ENCODE data around the gene HSPA12A.

The HSPA12A gene

GRCh38 chr10:116673866-116674265, 68.5 kb downstream of the HSPA12A start:
- Mint-ChIP-seq H3K27me3 (ENCODE audit: low read depth, poor library complexity) (peaks cover 45% of the 10 kb centered on the region), H3K4me3 (no peak overlapping the region), H3K4me1 (peaks cover 20% of the 10 kb centered on the region), H3K9me3 (no peaks in the 10 kb centered on the region), H3K36me3 (ENCODE audit: low read depth) (no peaks in the 10 kb centered on the region), H3K27ac (no peak overlapping the region)
- TF ChIP-seq, protein P1, sequence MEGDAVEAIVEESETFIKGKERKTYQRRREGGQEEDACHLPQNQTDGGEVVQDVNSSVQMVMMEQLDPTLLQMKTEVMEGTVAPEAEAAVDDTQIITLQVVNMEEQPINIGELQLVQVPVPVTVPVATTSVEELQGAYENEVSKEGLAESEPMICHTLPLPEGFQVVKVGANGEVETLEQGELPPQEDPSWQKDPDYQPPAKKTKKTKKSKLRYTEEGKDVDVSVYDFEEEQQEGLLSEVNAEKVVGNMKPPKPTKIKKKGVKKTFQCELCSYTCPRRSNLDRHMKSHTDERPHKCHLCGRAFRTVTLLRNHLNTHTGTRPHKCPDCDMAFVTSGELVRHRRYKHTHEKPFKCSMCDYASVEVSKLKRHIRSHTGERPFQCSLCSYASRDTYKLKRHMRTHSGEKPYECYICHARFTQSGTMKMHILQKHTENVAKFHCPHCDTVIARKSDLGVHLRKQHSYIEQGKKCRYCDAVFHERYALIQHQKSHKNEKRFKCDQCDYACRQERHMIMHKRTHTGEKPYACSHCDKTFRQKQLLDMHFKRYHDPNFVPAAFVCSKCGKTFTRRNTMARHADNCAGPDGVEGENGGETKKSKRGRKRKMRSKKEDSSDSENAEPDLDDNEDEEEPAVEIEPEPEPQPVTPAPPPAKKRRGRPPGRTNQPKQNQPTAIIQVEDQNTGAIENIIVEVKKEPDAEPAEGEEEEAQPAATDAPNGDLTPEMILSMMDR (IDR thresholded peaks at IDR 0.05) = no peak
- DNase-seq = no peak

DNA sequence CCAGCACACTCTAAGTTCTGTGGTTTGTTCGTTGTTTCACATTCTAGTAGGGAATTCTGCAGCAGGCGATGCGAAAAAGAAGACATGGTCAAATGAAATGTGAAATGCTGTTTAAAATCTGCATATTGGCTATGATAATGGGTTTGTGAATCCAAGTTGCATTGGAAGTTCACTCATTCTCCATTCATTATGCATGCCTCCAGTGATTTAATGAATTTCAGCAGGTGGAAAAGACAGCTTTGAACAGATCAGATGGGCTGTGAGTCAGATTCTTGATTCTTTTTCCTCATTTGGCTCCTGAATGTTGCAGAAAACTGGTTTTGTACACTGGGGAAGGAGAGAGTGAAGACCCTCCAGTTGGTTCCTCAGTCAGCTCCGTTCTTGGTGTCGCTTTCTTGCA, 69.5 kb downstream of the HSPA12A start:
- no peak for DNase-seq
- no peak overlapping the region for H3K27ac Mint-ChIP-seq
- H3K4me1 Mint-ChIP-seq = peaks cover 22% of the 10 kb centered on the region
- H3K4me3 Mint-ChIP-seq = no peak overlapping the region
- H3K27me3 Mint-ChIP-seq (ENCODE audit: low read depth, poor library complexity) = peaks cover 53% of the 10 kb centered on the region
- no peaks in the 10 kb centered on the region for H3K36me3 Mint-ChIP-seq (ENCODE audit: low read depth)
- no peaks in the 10 kb centered on the region for H3K9me3 Mint-ChIP-seq
- TF ChIP-seq, protein P1 (IDR thresholded peaks at IDR 0.05) = no peak

DNA sequence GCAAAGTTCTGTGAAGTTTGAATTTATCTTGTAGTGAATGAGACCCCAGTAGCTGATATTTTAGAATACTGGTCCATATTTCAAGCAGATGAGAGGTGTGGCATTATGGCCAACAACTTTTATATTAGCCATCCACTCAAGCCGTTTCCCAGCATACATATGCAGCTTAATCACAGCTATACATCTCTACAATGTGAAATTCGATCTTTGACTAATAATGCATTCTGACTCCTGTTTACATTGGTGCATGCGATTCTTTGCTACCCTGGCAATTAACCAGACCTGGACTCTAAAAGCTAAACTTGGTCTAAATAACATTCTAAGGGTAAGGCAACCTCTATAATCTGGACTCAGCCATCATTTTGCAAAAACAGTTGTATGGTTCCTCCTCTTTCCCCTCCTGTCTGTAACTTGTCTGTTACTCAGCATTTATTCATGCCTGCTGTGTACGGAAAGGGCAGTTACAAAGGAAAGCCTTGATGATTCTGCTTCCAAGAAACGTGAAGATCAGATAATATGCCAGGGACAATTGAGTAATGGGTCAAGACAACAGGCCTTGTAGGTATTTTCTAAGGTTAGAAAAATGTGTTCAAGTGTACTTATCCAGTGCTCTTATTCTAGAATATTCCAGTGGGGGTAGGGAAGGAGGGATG, 71.0 kb downstream of the HSPA12A start:
- DNase-seq = no peak
- H3K36me3 Mint-ChIP-seq (ENCODE audit: low read depth) = peaks cover 9% of the 10 kb centered on the region
- peak overlapping the region; percentile 38 for H3K4me3 Mint-ChIP-seq
- TF ChIP-seq, protein P1 (IDR thresholded peaks at IDR 0.05) = no peak
- peaks cover 48% of the 10 kb centered on the region for H3K27me3 Mint-ChIP-seq (ENCODE audit: low read depth, poor library complexity)
- H3K9me3 Mint-ChIP-seq = no peaks in the 10 kb centered on the region
- H3K4me1 Mint-ChIP-seq = peaks cover 22% of the 10 kb centered on the region
- H3K27ac Mint-ChIP-seq = no peak overlapping the region

DNA sequence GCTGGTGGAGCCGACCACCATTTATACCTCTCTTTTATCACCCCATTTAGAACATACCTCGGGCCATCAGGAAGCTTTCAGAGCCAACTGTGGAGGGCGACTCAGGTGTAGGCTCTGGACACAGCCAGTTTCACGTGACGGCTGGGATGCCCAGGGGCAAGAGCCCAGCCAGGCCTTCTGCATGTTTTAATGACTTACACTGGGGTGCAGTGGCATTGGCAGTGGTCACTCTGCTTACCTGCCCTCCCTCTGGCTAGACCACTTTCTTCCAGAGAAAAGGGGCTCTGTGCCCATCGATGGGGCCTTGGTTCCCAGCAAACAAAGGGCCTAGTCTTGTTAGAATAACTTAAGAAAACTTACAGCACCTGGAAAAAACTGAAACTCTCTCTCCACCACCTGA, 71.7 kb downstream of the HSPA12A start:
- H3K4me1 Mint-ChIP-seq = peaks cover 22% of the 10 kb centered on the region
- H3K27ac Mint-ChIP-seq = no peak overlapping the region
- no peak for DNase-seq
- TF ChIP-seq, protein P1 (IDR thresholded peaks at IDR 0.05) = no peak
- peaks cover 46% of the 10 kb centered on the region for H3K27me3 Mint-ChIP-seq (ENCODE audit: low read depth, poor library complexity)
- H3K4me3 Mint-ChIP-seq = peak overlapping the region; percentile 79
- H3K9me3 Mint-ChIP-seq = no peaks in the 10 kb centered on the region
- H3K36me3 Mint-ChIP-seq (ENCODE audit: low read depth) = peaks cover 9% of the 10 kb centered on the region

DNA sequence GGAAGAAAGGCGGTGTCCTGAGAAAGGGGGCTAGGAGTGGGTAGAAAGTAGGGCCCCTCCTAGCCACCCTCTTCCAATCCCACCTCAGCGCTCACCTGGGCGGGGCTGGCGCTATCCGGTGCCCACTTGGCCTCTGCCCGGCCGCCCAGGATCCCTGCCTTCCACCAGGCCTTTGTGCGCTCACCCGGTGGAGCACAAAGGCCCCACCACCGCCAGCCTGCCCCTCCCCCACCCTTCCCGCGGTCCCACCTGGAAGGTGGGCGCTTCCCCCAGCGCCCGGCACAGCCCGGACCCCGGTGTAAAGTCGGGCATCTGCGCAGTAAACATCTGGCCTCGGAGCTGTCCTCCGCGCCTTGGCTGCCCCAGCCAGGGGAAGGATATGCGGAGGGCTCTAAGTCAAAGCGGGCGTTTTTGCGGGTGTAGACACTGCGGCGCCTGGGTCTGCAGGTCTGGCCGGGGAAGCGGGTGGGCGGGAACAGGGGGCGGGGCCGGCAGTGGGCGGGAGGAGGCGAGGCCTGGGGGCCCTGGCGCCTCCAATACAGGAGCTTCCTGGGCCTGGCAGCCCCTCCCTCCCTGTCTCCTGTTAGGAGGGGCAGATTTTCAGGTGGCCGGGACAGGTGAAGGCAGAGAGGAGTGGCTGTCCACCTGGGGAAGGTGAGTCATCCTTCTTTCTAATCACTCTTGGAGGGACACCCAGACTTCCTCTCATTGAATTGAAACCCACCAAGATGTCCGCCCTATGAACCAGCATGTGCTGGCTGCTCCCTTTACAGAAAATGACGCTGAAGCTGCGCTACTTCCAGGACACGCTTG, 72.3 kb downstream of the HSPA12A start:
- H3K4me3 Mint-ChIP-seq = peak overlapping the region; percentile 79
- H3K27ac Mint-ChIP-seq = no peak overlapping the region
- DNase-seq = peak; percentile 68
- no peaks in the 10 kb centered on the region for H3K9me3 Mint-ChIP-seq
- TF ChIP-seq, protein P1 (IDR thresholded peaks at IDR 0.05) = no peak
- peaks cover 40% of the 10 kb centered on the region for H3K27me3 Mint-ChIP-seq (ENCODE audit: low read depth, poor library complexity)
- peaks cover 9% of the 10 kb centered on the region for H3K36me3 Mint-ChIP-seq (ENCODE audit: low read depth)
- H3K4me1 Mint-ChIP-seq = peaks cover 22% of the 10 kb centered on the region

Measured in nephron progenitor cell (in vitro differentiated cells).